ENCODE measurements around the gene TEX47.

- TF ChIP-seq, protein P1, sequence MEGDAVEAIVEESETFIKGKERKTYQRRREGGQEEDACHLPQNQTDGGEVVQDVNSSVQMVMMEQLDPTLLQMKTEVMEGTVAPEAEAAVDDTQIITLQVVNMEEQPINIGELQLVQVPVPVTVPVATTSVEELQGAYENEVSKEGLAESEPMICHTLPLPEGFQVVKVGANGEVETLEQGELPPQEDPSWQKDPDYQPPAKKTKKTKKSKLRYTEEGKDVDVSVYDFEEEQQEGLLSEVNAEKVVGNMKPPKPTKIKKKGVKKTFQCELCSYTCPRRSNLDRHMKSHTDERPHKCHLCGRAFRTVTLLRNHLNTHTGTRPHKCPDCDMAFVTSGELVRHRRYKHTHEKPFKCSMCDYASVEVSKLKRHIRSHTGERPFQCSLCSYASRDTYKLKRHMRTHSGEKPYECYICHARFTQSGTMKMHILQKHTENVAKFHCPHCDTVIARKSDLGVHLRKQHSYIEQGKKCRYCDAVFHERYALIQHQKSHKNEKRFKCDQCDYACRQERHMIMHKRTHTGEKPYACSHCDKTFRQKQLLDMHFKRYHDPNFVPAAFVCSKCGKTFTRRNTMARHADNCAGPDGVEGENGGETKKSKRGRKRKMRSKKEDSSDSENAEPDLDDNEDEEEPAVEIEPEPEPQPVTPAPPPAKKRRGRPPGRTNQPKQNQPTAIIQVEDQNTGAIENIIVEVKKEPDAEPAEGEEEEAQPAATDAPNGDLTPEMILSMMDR (IDR thresholded peaks at IDR 0.05), result no peak
- TF ChIP-seq POLR2A (IDR thresholded peaks at IDR 0.05) (no peak), EP300 (IDR thresholded peaks at IDR 0.05) (no peak), POLR2AphosphoS5 (IDR thresholded peaks at IDR 0.05) (no peak)
Observed at GRCh38 chr7:88795553-88795952, at the start of gene TEX47.
